NT2/D1 (cell line): ENCODE measurements around the gene CD7.

Source experiments
- YY1 ChIP-seq: IDR thresholded peaks from 2 replicates; pipeline ENCODE4 v1.6.1; 2011; ENCODE audit not compliant: insufficient read length, insufficient read depth
- ZNF274 ChIP-seq: IDR thresholded peaks from 2 replicates; pipeline ENCODE4 v1.6.1; 2011; ENCODE audit warnings: mild to moderate bottlenecking, low read depth, low read length

DNA sequence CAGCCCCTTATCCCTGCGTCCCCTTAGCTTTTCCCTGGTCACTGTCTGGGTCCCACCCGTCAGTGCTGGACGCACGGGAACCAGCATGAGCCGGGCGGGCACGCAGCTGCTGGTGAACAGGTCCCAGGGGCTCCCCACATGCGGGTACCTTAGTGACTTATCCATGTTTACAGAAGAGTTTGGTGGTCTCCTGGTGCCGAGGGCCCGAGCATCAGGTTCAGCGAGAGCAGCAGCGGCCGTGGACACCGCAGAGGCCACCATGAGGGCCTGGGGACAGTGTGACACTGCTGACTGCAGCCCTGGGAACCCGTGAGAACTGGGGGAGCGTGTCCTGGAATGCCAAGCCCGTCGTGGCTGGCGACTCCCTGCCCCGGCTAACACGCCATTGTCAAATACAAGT is 6.5 kb downstream of the CD7 start:
- TF ChIP-seq ZNF274 (no peak), YY1 (no peak)
